Measurements from ENCODE around the gene MED27.

DNA sequence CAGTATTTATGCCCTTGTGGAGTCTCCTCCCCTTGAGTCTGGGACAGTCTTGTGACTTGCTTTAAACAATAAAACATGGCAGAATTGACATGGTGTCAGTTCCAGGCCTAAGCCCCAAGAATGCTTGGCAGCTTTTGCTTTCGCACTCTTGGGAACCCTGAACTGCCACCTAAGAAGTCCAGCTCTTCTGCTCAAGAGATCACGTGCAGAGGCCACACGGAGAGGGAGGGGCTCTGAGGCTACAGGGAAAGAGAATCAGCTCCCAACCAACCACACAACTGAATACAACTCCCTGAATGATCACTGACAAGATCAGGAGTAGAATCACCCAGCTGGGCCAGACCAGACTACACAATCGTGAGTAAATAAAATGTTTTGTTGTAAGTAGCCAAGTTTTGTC lies 97.6 kb downstream of the MED27 start:
- TF ChIP-seq, protein P1, sequence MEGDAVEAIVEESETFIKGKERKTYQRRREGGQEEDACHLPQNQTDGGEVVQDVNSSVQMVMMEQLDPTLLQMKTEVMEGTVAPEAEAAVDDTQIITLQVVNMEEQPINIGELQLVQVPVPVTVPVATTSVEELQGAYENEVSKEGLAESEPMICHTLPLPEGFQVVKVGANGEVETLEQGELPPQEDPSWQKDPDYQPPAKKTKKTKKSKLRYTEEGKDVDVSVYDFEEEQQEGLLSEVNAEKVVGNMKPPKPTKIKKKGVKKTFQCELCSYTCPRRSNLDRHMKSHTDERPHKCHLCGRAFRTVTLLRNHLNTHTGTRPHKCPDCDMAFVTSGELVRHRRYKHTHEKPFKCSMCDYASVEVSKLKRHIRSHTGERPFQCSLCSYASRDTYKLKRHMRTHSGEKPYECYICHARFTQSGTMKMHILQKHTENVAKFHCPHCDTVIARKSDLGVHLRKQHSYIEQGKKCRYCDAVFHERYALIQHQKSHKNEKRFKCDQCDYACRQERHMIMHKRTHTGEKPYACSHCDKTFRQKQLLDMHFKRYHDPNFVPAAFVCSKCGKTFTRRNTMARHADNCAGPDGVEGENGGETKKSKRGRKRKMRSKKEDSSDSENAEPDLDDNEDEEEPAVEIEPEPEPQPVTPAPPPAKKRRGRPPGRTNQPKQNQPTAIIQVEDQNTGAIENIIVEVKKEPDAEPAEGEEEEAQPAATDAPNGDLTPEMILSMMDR (IDR thresholded peaks at IDR 0.05; ENCODE audit: insufficient read depth, low read length), result no peak
- TF ChIP-seq, protein P2, sequence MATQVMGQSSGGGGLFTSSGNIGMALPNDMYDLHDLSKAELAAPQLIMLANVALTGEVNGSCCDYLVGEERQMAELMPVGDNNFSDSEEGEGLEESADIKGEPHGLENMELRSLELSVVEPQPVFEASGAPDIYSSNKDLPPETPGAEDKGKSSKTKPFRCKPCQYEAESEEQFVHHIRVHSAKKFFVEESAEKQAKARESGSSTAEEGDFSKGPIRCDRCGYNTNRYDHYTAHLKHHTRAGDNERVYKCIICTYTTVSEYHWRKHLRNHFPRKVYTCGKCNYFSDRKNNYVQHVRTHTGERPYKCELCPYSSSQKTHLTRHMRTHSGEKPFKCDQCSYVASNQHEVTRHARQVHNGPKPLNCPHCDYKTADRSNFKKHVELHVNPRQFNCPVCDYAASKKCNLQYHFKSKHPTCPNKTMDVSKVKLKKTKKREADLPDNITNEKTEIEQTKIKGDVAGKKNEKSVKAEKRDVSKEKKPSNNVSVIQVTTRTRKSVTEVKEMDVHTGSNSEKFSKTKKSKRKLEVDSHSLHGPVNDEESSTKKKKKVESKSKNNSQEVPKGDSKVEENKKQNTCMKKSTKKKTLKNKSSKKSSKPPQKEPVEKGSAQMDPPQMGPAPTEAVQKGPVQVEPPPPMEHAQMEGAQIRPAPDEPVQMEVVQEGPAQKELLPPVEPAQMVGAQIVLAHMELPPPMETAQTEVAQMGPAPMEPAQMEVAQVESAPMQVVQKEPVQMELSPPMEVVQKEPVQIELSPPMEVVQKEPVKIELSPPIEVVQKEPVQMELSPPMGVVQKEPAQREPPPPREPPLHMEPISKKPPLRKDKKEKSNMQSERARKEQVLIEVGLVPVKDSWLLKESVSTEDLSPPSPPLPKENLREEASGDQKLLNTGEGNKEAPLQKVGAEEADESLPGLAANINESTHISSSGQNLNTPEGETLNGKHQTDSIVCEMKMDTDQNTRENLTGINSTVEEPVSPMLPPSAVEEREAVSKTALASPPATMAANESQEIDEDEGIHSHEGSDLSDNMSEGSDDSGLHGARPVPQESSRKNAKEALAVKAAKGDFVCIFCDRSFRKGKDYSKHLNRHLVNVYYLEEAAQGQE (IDR thresholded peaks at IDR 0.05; ENCODE audit: insufficient replicate concordance, low read depth), result no peak
- no peak for TF ChIP-seq POLR2AphosphoS5 (IDR thresholded peaks at IDR 0.05; ENCODE audit: low read depth)
- TF ChIP-seq GABPA (IDR thresholded peaks at IDR 0.05; ENCODE audit: low read depth), result no peak
- TF ChIP-seq SPI1 (IDR thresholded peaks at IDR 0.05; ENCODE audit: borderline replicate concordance, low read depth), result no peak

Measured in HL-60 (cell line).